Fibroblast of lung (primary cell): ENCODE measurements around the gene ACBD6. TPM values are rescaled to one million over a fixed set of nuclear protein-coding genes. Genes with fewer than 3 reads are reported as not detected.

Experiments
- DNase-seq, 2 donors: peaks; one replicate each; pipeline versions ENCODE4 v3.0.0 to v3.0.0-alpha.2; 2010; ENCODE audit warnings: low read depth in 2 of 2
- H2AFZ ChIP-seq: 2 replicates; pipeline ENCODE4 v1.5.1; 2012; ENCODE audit warnings: low read length, control low read depth, inconsistent platforms
- H3K27ac ChIP-seq: 2 replicates; pipeline ENCODE4 v1.5.1; 2011; ENCODE audit warnings: low read length, control low read depth; ENCODE audit not compliant: insufficient read depth
- H3K27me3 ChIP-seq: 2 replicates; pipeline ENCODE4 v1.5.1; 2011; ENCODE audit warnings: mild to moderate bottlenecking, low read length; ENCODE audit not compliant: control insufficient read depth, insufficient read depth
- H3K36me3 ChIP-seq: 2 replicates; pipeline ENCODE4 v1.5.1; 2011; ENCODE audit warnings: low read length; ENCODE audit not compliant: control insufficient read depth, insufficient read depth
- H3K4me1 ChIP-seq: 2 replicates; pipeline ENCODE4 v1.5.1; 2011; ENCODE audit warnings: low read length; ENCODE audit not compliant: control insufficient read depth, insufficient read depth; ENCODE audit errors: extremely low read depth
- H3K4me2 ChIP-seq: 2 replicates; pipeline ENCODE4 v1.5.1; 2011; ENCODE audit warnings: low read length, control low read depth; ENCODE audit not compliant: insufficient read depth; ENCODE audit errors: extremely low read depth
- H3K4me3 ChIP-seq, 4 experiments: fragments of 200-600 bp in 1 of 4; sonication (generic) in 1 of 4; replicated peaks in 1 of 4; 2 replicates each; pipeline ENCODE4 v1.5.1; 2011 to 2016; ENCODE audit warnings: low read length in 4 of 4, low read depth in 3 of 4, mild to moderate bottlenecking in 3 of 4, control low read depth in 2 of 4, inconsistent platforms in 1 of 4, mixed read lengths in 1 of 4; ENCODE audit not compliant: insufficient read depth in 1 of 4; ENCODE audit errors: control extremely low read depth in 1 of 4
- H3K79me2 ChIP-seq: 2 replicates; pipeline ENCODE4 v1.5.1; 2012; ENCODE audit warnings: mild to moderate bottlenecking, low read length, inconsistent platforms; ENCODE audit not compliant: control insufficient read depth, insufficient read depth
- H3K9ac ChIP-seq: 2 replicates; pipeline ENCODE4 v1.5.1; 2011; ENCODE audit warnings: mild to moderate bottlenecking, low read length, control low read depth; ENCODE audit not compliant: insufficient read depth
- H3K9me3 ChIP-seq: 2 replicates; pipeline ENCODE4 v1.5.1; 2012; ENCODE audit warnings: low read depth, low read length; ENCODE audit not compliant: control insufficient read depth, insufficient read depth
- H4K20me1 ChIP-seq: 2 replicates; pipeline ENCODE4 v1.5.1; 2011; ENCODE audit warnings: low read length; ENCODE audit not compliant: control insufficient read depth, insufficient read depth; ENCODE audit errors: extremely low read depth
- EZH2 ChIP-seq: IDR thresholded peaks from 2 replicates; pipeline ENCODE4 v1.5.1; 2012; ENCODE audit warnings: low read length, control low read depth, mild to moderate bottlenecking; ENCODE audit errors: missing control alignments
- polyA plus RNA-seq, 2 donors: library from polyadenylated mRNA; depleted of rRNA in 1 of 2; stranded (reverse) in 1 of 2; unstranded in 1 of 2; fragments of >200 nt; gene quantifications; 2 replicates each; pipeline ENCODE4 v1.2.1, GENCODE V29; 2011 to 2012; ENCODE audit warnings: missing spikeins in 1 of 2
- total RNA-seq: library from RNA; depleted of rRNA; stranded (reverse); fragments of >200 nt; gene quantifications from 2 replicates; pipeline ENCODE4 v1.2.1, GENCODE V29; 2014
- TF ChIP-seq, protein P1 (sequence below), 2 donors: IDR thresholded peaks in 1 of 2; conservative IDR thresholded peaks in 1 of 2; 1 replicate in 1 of 2; 2 replicates in 1 of 2; pipeline ENCODE4 v1.5.1; 2011 to 2012; ENCODE audit warnings: low read length in 2 of 2, control low read depth in 1 of 2, inconsistent platforms in 1 of 2, low read depth in 1 of 2, mild to moderate bottlenecking in 1 of 2

The ACBD6 gene
- total and polyA plus RNA-seq, 2 donors (not counting 1 experiment from before 2014, with no cell fraction given) = 63.4 to 78.7 TPM

DNA sequence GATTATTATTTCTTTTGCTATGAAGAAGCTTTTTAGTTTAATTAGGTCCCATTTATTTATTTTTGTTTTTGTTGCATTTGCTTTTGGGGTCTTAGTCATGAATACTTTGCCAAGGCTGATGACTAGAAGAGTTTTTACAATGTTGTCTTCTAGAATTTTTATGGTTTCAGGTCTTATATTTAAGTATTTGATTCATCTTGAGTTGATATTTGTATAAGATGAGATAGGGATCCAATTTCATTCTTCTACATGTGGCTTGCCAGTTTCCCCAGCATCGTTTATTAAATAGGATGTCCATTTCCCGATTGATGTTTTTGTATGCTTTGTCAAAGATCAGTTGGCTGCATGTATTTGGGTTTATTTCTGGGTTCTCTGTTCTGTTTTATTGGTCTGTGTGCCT lies 8.5 kb upstream of the ACBD6 start:
- DNase-seq = no peak
- Histone ChIP-seq H3K9ac (no peak overlapping the region), H4K20me1 (no peaks in the 10 kb centered on the region), H3K4me1 (peaks cover 9% of the 10 kb centered on the region), H3K79me2 (no peaks in the 10 kb centered on the region), H3K4me2 (no peak overlapping the region), H3K9me3 (no peaks in the 10 kb centered on the region), H3K4me3 (no peak overlapping the region), H3K27ac (no peak overlapping the region), H2AFZ (no peak overlapping the region), H3K27me3 (no peaks in the 10 kb centered on the region), H3K36me3 (no peaks in the 10 kb centered on the region)
- TF ChIP-seq, protein P1, sequence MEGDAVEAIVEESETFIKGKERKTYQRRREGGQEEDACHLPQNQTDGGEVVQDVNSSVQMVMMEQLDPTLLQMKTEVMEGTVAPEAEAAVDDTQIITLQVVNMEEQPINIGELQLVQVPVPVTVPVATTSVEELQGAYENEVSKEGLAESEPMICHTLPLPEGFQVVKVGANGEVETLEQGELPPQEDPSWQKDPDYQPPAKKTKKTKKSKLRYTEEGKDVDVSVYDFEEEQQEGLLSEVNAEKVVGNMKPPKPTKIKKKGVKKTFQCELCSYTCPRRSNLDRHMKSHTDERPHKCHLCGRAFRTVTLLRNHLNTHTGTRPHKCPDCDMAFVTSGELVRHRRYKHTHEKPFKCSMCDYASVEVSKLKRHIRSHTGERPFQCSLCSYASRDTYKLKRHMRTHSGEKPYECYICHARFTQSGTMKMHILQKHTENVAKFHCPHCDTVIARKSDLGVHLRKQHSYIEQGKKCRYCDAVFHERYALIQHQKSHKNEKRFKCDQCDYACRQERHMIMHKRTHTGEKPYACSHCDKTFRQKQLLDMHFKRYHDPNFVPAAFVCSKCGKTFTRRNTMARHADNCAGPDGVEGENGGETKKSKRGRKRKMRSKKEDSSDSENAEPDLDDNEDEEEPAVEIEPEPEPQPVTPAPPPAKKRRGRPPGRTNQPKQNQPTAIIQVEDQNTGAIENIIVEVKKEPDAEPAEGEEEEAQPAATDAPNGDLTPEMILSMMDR (conservative IDR thresholded peaks at IDR 0.05 in 1 of 2, IDR thresholded peaks at IDR 0.05 in 1 of 2; ENCODE audit: low read depth in 1 of 2, low read length in 2 of 2) = no peak
- no peak for TF ChIP-seq EZH2

DNA sequence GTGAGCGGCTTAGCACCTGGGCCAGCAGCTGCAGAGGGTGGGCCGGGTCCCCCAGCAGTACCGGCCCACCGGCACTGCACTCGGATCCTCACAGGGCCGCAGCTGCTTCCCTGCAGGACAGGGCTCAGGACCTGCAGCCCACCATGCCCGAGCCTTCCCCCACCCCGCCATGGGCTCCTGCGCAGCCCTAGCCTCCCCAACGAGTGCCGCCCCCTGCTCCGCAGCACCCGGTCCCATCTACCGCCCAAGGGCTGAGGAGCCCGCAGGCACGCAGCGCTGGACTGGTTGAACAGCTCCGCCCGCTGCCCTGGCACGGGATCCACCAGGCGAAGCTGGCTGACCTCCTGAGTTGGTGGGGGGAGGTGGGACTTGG lies 6.3 kb upstream of the ACBD6 start:
- H3K9ac ChIP-seq = no peak overlapping the region
- H3K27ac ChIP-seq = no peak overlapping the region
- no peak overlapping the region for H3K4me3 ChIP-seq
- no peaks in the 10 kb centered on the region for H3K9me3 ChIP-seq
- no peaks in the 10 kb centered on the region for H4K20me1 ChIP-seq
- H2AFZ ChIP-seq = no peak overlapping the region
- TF ChIP-seq, protein P1 (conservative IDR thresholded peaks at IDR 0.05 in 1 of 2, IDR thresholded peaks at IDR 0.05 in 1 of 2; ENCODE audit: low read depth in 1 of 2, low read length in 2 of 2) = no peak
- no peak for TF ChIP-seq EZH2
- H3K4me2 ChIP-seq = no peak overlapping the region
- no peaks in the 10 kb centered on the region for H3K36me3 ChIP-seq
- H3K79me2 ChIP-seq = no peaks in the 10 kb centered on the region
- H3K27me3 ChIP-seq = no peaks in the 10 kb centered on the region
- peaks cover 10% of the 10 kb centered on the region for H3K4me1 ChIP-seq
- no peak for DNase-seq

DNA sequence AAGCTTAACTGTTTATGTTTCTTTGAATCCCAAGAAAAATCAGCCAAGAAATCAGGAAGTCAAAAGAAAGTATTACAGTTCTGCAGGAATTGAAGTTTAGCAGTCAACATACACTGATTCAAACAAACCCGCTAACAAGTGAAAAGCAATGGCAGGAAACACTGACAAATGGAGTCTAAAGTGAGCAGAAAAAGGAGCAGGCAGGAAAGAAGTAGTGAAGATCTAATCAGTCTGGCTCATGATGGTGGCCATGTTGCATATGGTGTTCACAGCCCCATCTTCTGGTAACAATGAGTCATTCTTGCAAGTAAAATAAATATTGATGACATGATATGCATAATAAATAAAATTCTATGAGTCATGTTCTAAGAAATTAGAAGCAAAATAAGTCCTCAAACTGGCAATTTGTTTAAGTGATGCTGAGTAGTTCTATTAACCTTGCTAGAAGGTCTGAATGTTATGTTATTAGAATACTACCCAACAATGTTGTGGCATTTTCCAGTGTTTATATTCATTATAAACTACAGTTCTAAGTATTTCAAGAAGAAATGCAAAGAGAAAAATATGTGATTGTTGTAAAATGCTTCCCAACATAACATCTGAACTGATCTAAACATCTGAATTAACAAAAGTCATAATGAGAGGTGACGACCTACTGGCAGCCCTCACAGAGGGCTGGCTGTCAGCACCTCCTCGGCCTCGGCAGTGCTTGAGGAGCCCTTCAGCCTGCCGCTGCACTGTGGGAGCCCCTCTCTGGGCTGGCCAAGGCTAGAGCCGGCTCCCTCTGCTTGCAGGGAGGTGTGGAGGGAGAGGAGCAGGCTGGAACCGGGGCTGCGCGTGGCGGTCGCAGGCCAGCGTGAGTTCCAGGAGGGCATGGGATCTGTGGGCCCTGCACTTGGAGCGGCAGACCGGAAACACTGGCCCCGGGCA lies 5.7 kb upstream of the ACBD6 start:
- H3K27ac ChIP-seq = peak overlapping the region; percentile 76
- no peaks in the 10 kb centered on the region for H4K20me1 ChIP-seq
- no peak overlapping the region for H3K4me3 ChIP-seq
- H3K27me3 ChIP-seq = no peaks in the 10 kb centered on the region
- TF ChIP-seq, protein P1 (conservative IDR thresholded peaks at IDR 0.05 in 1 of 2, IDR thresholded peaks at IDR 0.05 in 1 of 2; ENCODE audit: low read depth in 1 of 2, low read length in 2 of 2) = peak in 1 of 2 donors; percentile 21
- no peak for TF ChIP-seq EZH2
- no peaks in the 10 kb centered on the region for H3K9me3 ChIP-seq
- DNase-seq = peak; percentile 77 to 96
- no peaks in the 10 kb centered on the region for H3K79me2 ChIP-seq
- no peaks in the 10 kb centered on the region for H3K36me3 ChIP-seq
- H2AFZ ChIP-seq = peak overlapping the region; percentile 78
- H3K4me1 ChIP-seq = peaks cover 14% of the 10 kb centered on the region
- no peak overlapping the region for H3K9ac ChIP-seq
- H3K4me2 ChIP-seq = peak overlapping the region; percentile 60
